Thoracic aorta (tissue), 2 donors: ENCODE data around the gene GP1BB. TPM values are rescaled to one million over a fixed set of nuclear protein-coding genes. Genes with fewer than 3 reads are reported as not detected.

Source experiments
- ATAC-seq: fragments of 150-250 bp; one replicate; pipeline ENCODE4 v1.8.0; 2017; ENCODE audit warnings: low read depth; ENCODE audit not compliant: insufficient number of reproducible peaks, low FRiP score
- DNase-seq: peaks from one replicate; pipeline ENCODE4 v3.0.0-alpha.2; 2020; ENCODE audit warnings: low spot score
- H3K27ac ChIP-seq, 2 donors: fragments of 200-600 bp; sonication (generic); 1 replicate in 1 of 2; 2 replicates in 1 of 2; pipeline ENCODE4 v1.5.1; 2016; ENCODE audit warnings: mild to moderate bottlenecking in 2 of 2, moderate library complexity in 2 of 2
- H3K27me3 ChIP-seq: fragments of 200-600 bp; sonication (generic); replicated peaks from 2 replicates; pipeline ENCODE4 v1.6.0; 2016; ENCODE audit warnings: mild to moderate bottlenecking; ENCODE audit not compliant: insufficient read depth
- H3K36me3 ChIP-seq: fragments of 200-600 bp; sonication (generic); one replicate; pipeline ENCODE4 v1.5.1; 2016
- H3K4me1 ChIP-seq, 2 donors: fragments of 200-600 bp; sonication (generic); 1 replicate in 1 of 2; 2 replicates in 1 of 2; pipeline versions ENCODE4 v1.5.1 to v1.6.0; 2016; ENCODE audit warnings: low read depth in 2 of 2, mild to moderate bottlenecking in 1 of 2; ENCODE audit not compliant: control insufficient read depth in 1 of 2
- H3K4me3 ChIP-seq: fragments of 200-600 bp; sonication (generic); 2 replicates; pipeline ENCODE4 v1.5.1; 2016; ENCODE audit warnings: mild to moderate bottlenecking
- H3K9me3 ChIP-seq: fragments of 200-600 bp; sonication (generic); 2 replicates; pipeline ENCODE4 v1.5.1; 2016
- total RNA-seq, 2 donors: library from RNA; depleted of rRNA; stranded (reverse); fragments of >200 nt; gene quantifications; one replicate each; pipeline versions ENCODE4 v1.1.0 to v1.2.3, GENCODE V29; 2016
- TF ChIP-seq, protein P1 (sequence below): fragments of 200-600 bp; sonication (generic); IDR thresholded peaks from one replicate; pipeline ENCODE4 v1.5.1; 2019; ENCODE audit warnings: antibody characterized with exemption

Gene GP1BB
- total RNA-seq, 2 donors from 2014 or later, result 13.1 to 30.3 TPM

GRCh38 chr22:19704355-19705015, 18.9 kb upstream of the GP1BB start:
- no peaks in the 10 kb centered on the region for H3K9me3 ChIP-seq
- H3K4me3 ChIP-seq, result no peak overlapping the region
- H3K36me3 ChIP-seq, result no peaks in the 10 kb centered on the region
- no peaks in the 10 kb centered on the region for H3K4me1 ChIP-seq
- DNase-seq (no peak), ATAC-seq (no peak)
- H3K27me3 ChIP-seq, result no peaks in the 10 kb centered on the region
- H3K27ac ChIP-seq, result no peak overlapping the region
- TF ChIP-seq, protein P1, sequence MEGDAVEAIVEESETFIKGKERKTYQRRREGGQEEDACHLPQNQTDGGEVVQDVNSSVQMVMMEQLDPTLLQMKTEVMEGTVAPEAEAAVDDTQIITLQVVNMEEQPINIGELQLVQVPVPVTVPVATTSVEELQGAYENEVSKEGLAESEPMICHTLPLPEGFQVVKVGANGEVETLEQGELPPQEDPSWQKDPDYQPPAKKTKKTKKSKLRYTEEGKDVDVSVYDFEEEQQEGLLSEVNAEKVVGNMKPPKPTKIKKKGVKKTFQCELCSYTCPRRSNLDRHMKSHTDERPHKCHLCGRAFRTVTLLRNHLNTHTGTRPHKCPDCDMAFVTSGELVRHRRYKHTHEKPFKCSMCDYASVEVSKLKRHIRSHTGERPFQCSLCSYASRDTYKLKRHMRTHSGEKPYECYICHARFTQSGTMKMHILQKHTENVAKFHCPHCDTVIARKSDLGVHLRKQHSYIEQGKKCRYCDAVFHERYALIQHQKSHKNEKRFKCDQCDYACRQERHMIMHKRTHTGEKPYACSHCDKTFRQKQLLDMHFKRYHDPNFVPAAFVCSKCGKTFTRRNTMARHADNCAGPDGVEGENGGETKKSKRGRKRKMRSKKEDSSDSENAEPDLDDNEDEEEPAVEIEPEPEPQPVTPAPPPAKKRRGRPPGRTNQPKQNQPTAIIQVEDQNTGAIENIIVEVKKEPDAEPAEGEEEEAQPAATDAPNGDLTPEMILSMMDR, result no peak

- no peak for ATAC-seq
- Histone ChIP-seq H3K27me3 (no peaks in the 10 kb centered on the region), H3K9me3 (no peaks in the 10 kb centered on the region), H3K27ac (no peak overlapping the region), H3K4me3 (no peak overlapping the region), H3K4me1 (no peaks in the 10 kb centered on the region), H3K36me3 (no peaks in the 10 kb centered on the region)
- TF ChIP-seq, protein P1, result no peak
- no peak for DNase-seq
Measured at GRCh38 chr22:19705181-19705934, 18.0 kb upstream of the GP1BB start.

DNA sequence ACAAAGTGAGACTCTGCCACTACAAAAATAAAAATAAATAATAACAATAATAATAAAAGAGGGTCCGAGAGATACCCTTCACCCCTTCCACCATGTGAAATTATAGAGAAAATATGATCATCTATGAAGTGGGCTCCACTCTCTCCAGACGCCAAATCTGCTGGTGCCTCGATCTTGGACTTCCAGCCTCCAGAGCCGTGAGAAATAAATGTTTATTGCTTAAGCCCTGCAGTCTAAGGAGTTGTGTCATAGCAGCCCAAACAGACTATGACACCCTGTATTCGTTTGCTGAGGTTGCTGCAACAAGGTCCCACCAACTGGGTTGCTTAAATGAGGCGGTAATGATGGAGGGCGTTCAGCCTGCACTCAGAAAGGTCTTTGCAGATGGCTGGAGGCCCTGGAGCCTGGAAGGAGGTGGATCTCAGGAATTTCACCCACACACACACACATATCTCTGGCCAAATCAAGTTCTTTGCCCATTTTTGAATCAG, 16.6 kb upstream of the GP1BB start:
- Histone ChIP-seq H3K27ac (no peak overlapping the region), H3K4me3 (no peak overlapping the region), H3K27me3 (no peaks in the 10 kb centered on the region), H3K4me1 (no peaks in the 10 kb centered on the region), H3K36me3 (no peaks in the 10 kb centered on the region), H3K9me3 (no peaks in the 10 kb centered on the region)
- ATAC-seq (no peak), DNase-seq (no peak)
- TF ChIP-seq, protein P1, result no peak

- TF ChIP-seq, protein P1, result no peak
- Histone ChIP-seq H3K36me3 (no peaks in the 10 kb centered on the region), H3K4me3 (no peak overlapping the region), H3K9me3 (no peaks in the 10 kb centered on the region), H3K27ac (no peak overlapping the region), H3K27me3 (no peaks in the 10 kb centered on the region), H3K4me1 (no peaks in the 10 kb centered on the region)
- ATAC-seq (no peak), DNase-seq (no peak)
Measured at GRCh38 chr22:19707347-19708290, 15.7 kb upstream of the GP1BB start.
